ENCODE results near the gene IFT43.

IFT43 gene

GRCh38 chr14:75979648-75980565, 5.7 kb upstream of the IFT43 start:
- in situ Hi-C loops (cut with HindIII; ENCODE audit: low sequenced_read_pairs): no loop called here

GRCh38 chr14:75980856-75981255, 4.7 kb upstream of the IFT43 start:
- in situ Hi-C loops (cut with HindIII; ENCODE audit: low sequenced_read_pairs): no loop called here

- in situ Hi-C loops (cut with HindIII; ENCODE audit: low sequenced_read_pairs): no loop called here
These were observed 3.9 kb upstream of the IFT43 start, which contains the start of gene TGFB3 for GRCh38 chr14:75981426-75982265. TGFB3 (minus strand) TSS chr14:75981995; CDS start chr14:75980893, 1,102 bp downstream.

GRCh38 chr14:75982266-75983018, 3.1 kb upstream of the IFT43 start:
- in situ Hi-C loops (cut with HindIII; ENCODE audit: low sequenced_read_pairs): no loop called here

GRCh38 chr14:75983019-75983358, 2.6 kb upstream of the IFT43 start:
- in situ Hi-C loops (cut with HindIII; ENCODE audit: low sequenced_read_pairs): no loop called here

GRCh38 chr14:75984674-75985073, 889 bp upstream of the IFT43 start:
- in situ Hi-C loops (cut with HindIII; ENCODE audit: low sequenced_read_pairs): no loop called here

GRCh38 chr14:75986439-75986765, 839 bp downstream of the IFT43 start:
- in situ Hi-C loops (cut with HindIII; ENCODE audit: low sequenced_read_pairs): no loop called here

GRCh38 chr14:75987201-75987970, 1.8 kb downstream of the IFT43 start:
- in situ Hi-C loops (cut with HindIII; ENCODE audit: low sequenced_read_pairs): no loop called here

- in situ Hi-C loops (cut with HindIII; ENCODE audit: low sequenced_read_pairs): no loop called here
These were observed 3.6 kb downstream of the IFT43 start for GRCh38 chr14:75989134-75989533.

GRCh38 chr14:75990297-75990696, 4.7 kb downstream of the IFT43 start:
- in situ Hi-C loops (cut with HindIII; ENCODE audit: low sequenced_read_pairs): no loop called here

- in situ Hi-C loops (cut with HindIII; ENCODE audit: low sequenced_read_pairs): no loop called here
These were observed 6.2 kb downstream of the IFT43 start for GRCh38 chr14:75991753-75992152.

- in situ Hi-C loops (cut with HindIII; ENCODE audit: low sequenced_read_pairs): no loop called here
These were observed 8.0 kb downstream of the IFT43 start for GRCh38 chr14:75993567-75994041.

- in situ Hi-C loops (cut with HindIII; ENCODE audit: low sequenced_read_pairs): no loop called here
These were observed 9.9 kb downstream of the IFT43 start for GRCh38 chr14:75995372-75996041.

- in situ Hi-C loops (cut with HindIII; ENCODE audit: low sequenced_read_pairs): no loop called here
These were observed 10.9 kb downstream of the IFT43 start for GRCh38 chr14:75996488-75996887.

GRCh38 chr14:75999511-76000190, 14.1 kb downstream of the IFT43 start:
- in situ Hi-C loops (cut with HindIII; ENCODE audit: low sequenced_read_pairs): no loop called here

- in situ Hi-C loops (cut with HindIII; ENCODE audit: low sequenced_read_pairs): no loop called here
These were observed 16.8 kb downstream of the IFT43 start for GRCh38 chr14:76002383-76002782.

GRCh38 chr14:76006253-76006652, 20.7 kb downstream of the IFT43 start:
- in situ Hi-C loops (cut with HindIII; ENCODE audit: low sequenced_read_pairs): no loop called here

- in situ Hi-C loops (cut with HindIII; ENCODE audit: low sequenced_read_pairs): no loop called here
These were observed 21.8 kb downstream of the IFT43 start for GRCh38 chr14:76007379-76007778.

GRCh38 chr14:76007852-76008251, 22.3 kb downstream of the IFT43 start:
- in situ Hi-C loops (cut with HindIII; ENCODE audit: low sequenced_read_pairs): no loop called here
